MM.1S (cell line): ENCODE measurements around the gene ANKS1B.

Experiments used
- DNase-seq: peaks from one replicate; pipeline ENCODE4 v3.0.0-alpha.2; 2015
- H2AFZ ChIP-seq: fragments of 300-600 bp; sonication (generic); 2 replicates; pipeline ENCODE4 v1.6.0; 2016; ENCODE audit warnings: antibody characterized with exemption, low read length
- H3F3A ChIP-seq: fragments of 300-600 bp; sonication (generic); 2 replicates; pipeline ENCODE4 v1.6.1; 2016; ENCODE audit warnings: mild to moderate bottlenecking, antibody characterized with exemption, low read length, moderate library complexity, mixed read lengths; ENCODE audit not compliant: insufficient read depth
- H3K27ac ChIP-seq: fragments of 300-600 bp; sonication (generic); 2 replicates; pipeline ENCODE4 v1.5.1; 2016; ENCODE audit warnings: mild to moderate bottlenecking, low read length
- H3K27me3 ChIP-seq: fragments of 300-600 bp; sonication (generic); replicated peaks from 2 replicates; pipeline ENCODE4 v1.6.0; 2016; ENCODE audit warnings: low read length; ENCODE audit not compliant: insufficient read depth
- H3K36me3 ChIP-seq: fragments of 300-600 bp; sonication (generic); replicated peaks from 2 replicates; pipeline ENCODE4 v1.6.1; 2016; ENCODE audit warnings: mild to moderate bottlenecking, low read length, mixed read lengths; ENCODE audit not compliant: insufficient read depth
- H3K4me1 ChIP-seq: fragments of 300-600 bp; sonication (generic); 2 replicates; pipeline ENCODE4 v1.6.1; 2016; ENCODE audit warnings: low read length, mixed read lengths
- H3K4me2 ChIP-seq: fragments of 300-600 bp; sonication (generic); 2 replicates; pipeline ENCODE4 v1.6.0; 2016; ENCODE audit warnings: low read depth, low read length
- H3K4me3 ChIP-seq: fragments of 300-600 bp; sonication (generic); 2 replicates; pipeline ENCODE4 v1.5.1; 2016; ENCODE audit warnings: low read length, mixed read lengths
- H3K79me2 ChIP-seq: fragments of 300-600 bp; sonication (generic); 2 replicates; pipeline ENCODE4 v1.6.1; 2016; ENCODE audit warnings: mixed run types, low read length, mixed read lengths
- H3K9ac ChIP-seq: fragments of 300-600 bp; sonication (generic); 2 replicates; pipeline ENCODE4 v1.6.1; 2016; ENCODE audit warnings: low read length, mixed read lengths
- H3K9me2 ChIP-seq: fragments of 300-600 bp; sonication (generic); replicated peaks from 2 replicates; pipeline ENCODE4 v1.6.1; 2016; ENCODE audit warnings: mild to moderate bottlenecking, low read length, mixed read lengths; ENCODE audit not compliant: insufficient read depth
- H3K9me3 ChIP-seq: fragments of 300-600 bp; sonication (generic); replicated peaks from 2 replicates; pipeline ENCODE4 v1.6.1; 2016; ENCODE audit warnings: mild to moderate bottlenecking, low read length, mixed read lengths; ENCODE audit not compliant: insufficient read depth
- H4K20me1 ChIP-seq: fragments of 300-600 bp; sonication (generic); 2 replicates; pipeline ENCODE4 v1.6.1; 2016; ENCODE audit warnings: mild to moderate bottlenecking, low read length, moderate library complexity, mixed read lengths; ENCODE audit not compliant: insufficient read depth
- EZH2 ChIP-seq: fragments of 300-600 bp; sonication (generic); optimal IDR thresholded peaks from 2 replicates; pipeline ENCODE3; 2017; ENCODE audit warnings: low read depth, mild to moderate bottlenecking, antibody characterized with exemption, low read length, mixed read lengths
- EZH2phosphoT487 ChIP-seq: fragments of 300-600 bp; sonication (generic); IDR thresholded peaks from 2 replicates; pipeline ENCODE4 v1.6.1; 2018; ENCODE audit warnings: antibody characterized with exemption, low read length
- TF ChIP-seq, protein P1 (sequence below): fragments of 300-600 bp; sonication (generic); IDR thresholded peaks from 2 replicates; pipeline ENCODE4 v1.5.1; 2016; ENCODE audit warnings: antibody characterized with exemption, low read length, mixed read lengths

Gene ANKS1B

GRCh38 chr12:99522456-99522855, 462.3 kb downstream of the ANKS1B start:
- H2AFZ ChIP-seq = no peak overlapping the region
- TF ChIP-seq EZH2 (no peak), EZH2phosphoT487 (no peak)
- TF ChIP-seq, protein P1, sequence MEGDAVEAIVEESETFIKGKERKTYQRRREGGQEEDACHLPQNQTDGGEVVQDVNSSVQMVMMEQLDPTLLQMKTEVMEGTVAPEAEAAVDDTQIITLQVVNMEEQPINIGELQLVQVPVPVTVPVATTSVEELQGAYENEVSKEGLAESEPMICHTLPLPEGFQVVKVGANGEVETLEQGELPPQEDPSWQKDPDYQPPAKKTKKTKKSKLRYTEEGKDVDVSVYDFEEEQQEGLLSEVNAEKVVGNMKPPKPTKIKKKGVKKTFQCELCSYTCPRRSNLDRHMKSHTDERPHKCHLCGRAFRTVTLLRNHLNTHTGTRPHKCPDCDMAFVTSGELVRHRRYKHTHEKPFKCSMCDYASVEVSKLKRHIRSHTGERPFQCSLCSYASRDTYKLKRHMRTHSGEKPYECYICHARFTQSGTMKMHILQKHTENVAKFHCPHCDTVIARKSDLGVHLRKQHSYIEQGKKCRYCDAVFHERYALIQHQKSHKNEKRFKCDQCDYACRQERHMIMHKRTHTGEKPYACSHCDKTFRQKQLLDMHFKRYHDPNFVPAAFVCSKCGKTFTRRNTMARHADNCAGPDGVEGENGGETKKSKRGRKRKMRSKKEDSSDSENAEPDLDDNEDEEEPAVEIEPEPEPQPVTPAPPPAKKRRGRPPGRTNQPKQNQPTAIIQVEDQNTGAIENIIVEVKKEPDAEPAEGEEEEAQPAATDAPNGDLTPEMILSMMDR = no peak
- no peak for DNase-seq
- H3K79me2 ChIP-seq = no peaks in the 10 kb centered on the region
- H4K20me1 ChIP-seq = no peaks in the 10 kb centered on the region
- no peaks in the 10 kb centered on the region for H3K27me3 ChIP-seq
- H3K9me3 ChIP-seq = no peaks in the 10 kb centered on the region
- H3K4me3 ChIP-seq = no peak overlapping the region
- H3K4me1 ChIP-seq = no peaks in the 10 kb centered on the region
- no peaks in the 10 kb centered on the region for H3K9me2 ChIP-seq
- H3K36me3 ChIP-seq = no peaks in the 10 kb centered on the region
- H3K4me2 ChIP-seq = no peak overlapping the region
- H3K27ac ChIP-seq = no peak overlapping the region
- no peak overlapping the region for H3K9ac ChIP-seq
- H3F3A ChIP-seq = no peaks in the 10 kb centered on the region

DNA sequence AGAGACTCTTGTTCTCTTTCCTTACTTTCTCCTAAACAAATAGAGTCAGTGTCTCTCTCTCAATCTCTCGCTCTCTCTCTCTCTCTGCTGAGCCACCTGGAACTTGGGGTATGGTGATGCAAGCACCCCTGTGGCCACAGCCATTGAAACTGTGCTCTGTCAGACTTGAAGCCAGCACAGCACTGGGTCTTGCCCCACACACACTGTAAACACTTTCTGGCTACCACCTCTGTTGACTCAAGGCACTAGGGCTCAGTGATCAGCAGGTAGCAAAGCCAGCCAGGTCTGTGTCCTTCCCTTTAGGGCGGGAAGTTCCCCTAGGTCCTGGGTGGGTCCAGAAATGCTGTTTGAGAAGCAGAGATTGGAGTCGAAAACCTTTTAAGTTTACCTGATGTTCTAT, 463.1 kb downstream of the ANKS1B start:
- Histone ChIP-seq H3K79me2 (no peaks in the 10 kb centered on the region), H2AFZ (no peak overlapping the region), H3K27ac (no peak overlapping the region), H3K4me2 (no peak overlapping the region), H3K4me1 (no peaks in the 10 kb centered on the region), H3F3A (no peaks in the 10 kb centered on the region), H3K9ac (no peak overlapping the region), H3K4me3 (no peak overlapping the region), H3K36me3 (no peaks in the 10 kb centered on the region), H4K20me1 (no peaks in the 10 kb centered on the region), H3K27me3 (no peaks in the 10 kb centered on the region), H3K9me3 (no peaks in the 10 kb centered on the region), H3K9me2 (no peaks in the 10 kb centered on the region)
- TF ChIP-seq, protein P1 = no peak
- TF ChIP-seq EZH2phosphoT487 (no peak), EZH2 (no peak)
- no peak for DNase-seq

DNA sequence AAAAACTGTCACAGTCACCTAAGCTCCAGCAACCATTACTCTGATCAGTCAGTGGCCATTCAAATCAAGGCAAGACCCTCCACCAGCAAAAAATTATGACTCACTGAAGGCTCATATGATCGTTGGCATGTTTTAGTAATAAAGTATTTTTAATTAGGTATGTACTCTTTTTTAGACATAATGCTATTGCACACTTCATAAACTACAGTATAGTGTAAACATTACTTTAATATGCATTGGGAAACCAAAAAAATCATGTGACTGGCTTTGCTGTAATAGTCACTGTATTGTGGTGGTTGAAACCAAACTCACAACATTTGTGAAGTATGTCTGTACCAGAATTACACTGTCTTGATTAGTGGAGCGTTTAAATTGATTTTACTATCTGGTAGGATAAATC, 471.7 kb downstream of the ANKS1B start:
- Histone ChIP-seq H3F3A (no peaks in the 10 kb centered on the region), H3K4me2 (no peak overlapping the region), H3K4me1 (no peaks in the 10 kb centered on the region), H3K9me2 (no peaks in the 10 kb centered on the region), H3K79me2 (no peaks in the 10 kb centered on the region), H4K20me1 (no peaks in the 10 kb centered on the region), H3K9ac (no peak overlapping the region), H2AFZ (no peak overlapping the region), H3K27ac (no peak overlapping the region), H3K36me3 (no peaks in the 10 kb centered on the region), H3K27me3 (no peaks in the 10 kb centered on the region), H3K4me3 (no peak overlapping the region), H3K9me3 (no peaks in the 10 kb centered on the region)
- TF ChIP-seq EZH2 = no peak
- TF ChIP-seq EZH2phosphoT487 = no peak
- TF ChIP-seq, protein P1 = no peak
- DNase-seq = no peak
